ENCODE data around the gene CYP46A1.

CYP46A1 gene

DNA sequence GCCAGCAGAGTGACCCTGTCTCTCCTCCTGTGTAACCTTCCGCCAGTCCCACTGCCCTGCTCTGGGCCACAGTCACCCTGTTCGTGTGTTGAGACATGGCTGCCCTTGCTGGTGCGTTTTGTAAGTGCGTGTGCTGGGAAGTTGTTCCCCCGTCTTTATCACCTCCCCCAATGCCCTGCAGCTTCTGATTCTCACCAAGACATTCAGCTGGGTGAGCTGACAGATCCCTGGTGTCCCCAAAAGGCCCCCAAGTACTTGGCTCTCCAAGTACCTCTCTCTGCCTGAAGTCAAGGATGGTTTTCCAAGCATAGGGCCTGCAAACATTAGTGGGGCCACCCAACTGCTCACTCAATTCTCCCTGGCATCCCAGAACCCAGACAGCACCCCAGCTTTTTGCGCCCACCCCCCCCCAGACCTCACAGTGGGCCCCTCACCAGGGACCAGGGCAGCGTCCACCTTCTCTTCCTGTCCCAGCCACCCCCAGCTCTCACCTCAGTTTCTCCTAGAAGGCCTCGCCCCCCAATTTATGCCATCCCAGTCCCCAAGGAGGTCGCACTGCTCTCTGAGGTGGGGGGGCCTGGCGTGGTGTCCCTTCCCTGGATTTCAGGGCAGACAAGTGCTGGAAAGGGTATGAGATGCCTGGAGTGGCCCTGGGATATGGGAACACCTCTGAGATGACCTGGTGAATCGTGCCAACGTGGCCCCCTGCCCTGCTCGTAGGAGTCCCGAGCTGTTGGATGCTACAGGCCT lies 57.3 kb downstream of the CYP46A1 start:
- no peak for TF ChIP-seq EP300 (IDR thresholded peaks at IDR 0.05; ENCODE audit: borderline replicate concordance)
- TF ChIP-seq, protein P1, sequence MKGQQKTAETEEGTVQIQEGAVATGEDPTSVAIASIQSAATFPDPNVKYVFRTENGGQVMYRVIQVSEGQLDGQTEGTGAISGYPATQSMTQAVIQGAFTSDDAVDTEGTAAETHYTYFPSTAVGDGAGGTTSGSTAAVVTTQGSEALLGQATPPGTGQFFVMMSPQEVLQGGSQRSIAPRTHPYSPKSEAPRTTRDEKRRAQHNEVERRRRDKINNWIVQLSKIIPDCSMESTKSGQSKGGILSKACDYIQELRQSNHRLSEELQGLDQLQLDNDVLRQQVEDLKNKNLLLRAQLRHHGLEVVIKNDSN (IDR thresholded peaks at IDR 0.05), result no peak
- no peak for TF ChIP-seq EGR1 (IDR thresholded peaks at IDR 0.05)
- no peak for TF ChIP-seq TEAD4 (IDR thresholded peaks at IDR 0.05)

DNA sequence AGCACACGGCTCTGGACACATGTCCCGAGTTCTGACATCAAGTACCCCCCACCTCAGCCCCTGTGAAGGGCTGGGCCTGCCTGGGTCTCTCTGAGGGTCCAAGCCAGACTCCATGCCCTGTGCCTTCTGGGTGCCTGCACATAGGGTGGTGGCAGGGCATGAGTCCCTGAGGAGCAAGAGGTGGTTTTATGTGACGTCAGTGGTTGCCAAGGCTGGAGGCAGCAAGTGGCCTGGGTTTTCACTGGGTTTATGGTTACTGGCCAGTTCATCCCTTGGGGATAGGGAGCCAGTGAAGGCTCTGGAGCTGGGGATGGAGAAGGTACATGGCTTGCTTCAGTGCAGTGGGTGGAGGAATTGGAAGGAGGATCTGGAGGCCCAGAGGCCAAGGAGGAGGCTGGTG lies 58.0 kb downstream of the CYP46A1 start:
- no peak for TF ChIP-seq YY1 (IDR thresholded peaks at IDR 0.05; ENCODE audit: low read depth)
- TF ChIP-seq CEBPB (IDR thresholded peaks at IDR 0.05), result no peak
- no peak for TF ChIP-seq EGR1 (IDR thresholded peaks at IDR 0.05)
- TF ChIP-seq, protein P2, sequence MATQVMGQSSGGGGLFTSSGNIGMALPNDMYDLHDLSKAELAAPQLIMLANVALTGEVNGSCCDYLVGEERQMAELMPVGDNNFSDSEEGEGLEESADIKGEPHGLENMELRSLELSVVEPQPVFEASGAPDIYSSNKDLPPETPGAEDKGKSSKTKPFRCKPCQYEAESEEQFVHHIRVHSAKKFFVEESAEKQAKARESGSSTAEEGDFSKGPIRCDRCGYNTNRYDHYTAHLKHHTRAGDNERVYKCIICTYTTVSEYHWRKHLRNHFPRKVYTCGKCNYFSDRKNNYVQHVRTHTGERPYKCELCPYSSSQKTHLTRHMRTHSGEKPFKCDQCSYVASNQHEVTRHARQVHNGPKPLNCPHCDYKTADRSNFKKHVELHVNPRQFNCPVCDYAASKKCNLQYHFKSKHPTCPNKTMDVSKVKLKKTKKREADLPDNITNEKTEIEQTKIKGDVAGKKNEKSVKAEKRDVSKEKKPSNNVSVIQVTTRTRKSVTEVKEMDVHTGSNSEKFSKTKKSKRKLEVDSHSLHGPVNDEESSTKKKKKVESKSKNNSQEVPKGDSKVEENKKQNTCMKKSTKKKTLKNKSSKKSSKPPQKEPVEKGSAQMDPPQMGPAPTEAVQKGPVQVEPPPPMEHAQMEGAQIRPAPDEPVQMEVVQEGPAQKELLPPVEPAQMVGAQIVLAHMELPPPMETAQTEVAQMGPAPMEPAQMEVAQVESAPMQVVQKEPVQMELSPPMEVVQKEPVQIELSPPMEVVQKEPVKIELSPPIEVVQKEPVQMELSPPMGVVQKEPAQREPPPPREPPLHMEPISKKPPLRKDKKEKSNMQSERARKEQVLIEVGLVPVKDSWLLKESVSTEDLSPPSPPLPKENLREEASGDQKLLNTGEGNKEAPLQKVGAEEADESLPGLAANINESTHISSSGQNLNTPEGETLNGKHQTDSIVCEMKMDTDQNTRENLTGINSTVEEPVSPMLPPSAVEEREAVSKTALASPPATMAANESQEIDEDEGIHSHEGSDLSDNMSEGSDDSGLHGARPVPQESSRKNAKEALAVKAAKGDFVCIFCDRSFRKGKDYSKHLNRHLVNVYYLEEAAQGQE (IDR thresholded peaks at IDR 0.05; ENCODE audit: low read depth), result no peak
- no peak for TF ChIP-seq TAF1 (IDR thresholded peaks at IDR 0.05; ENCODE audit: low read depth)
- TF ChIP-seq RAD21 (IDR thresholded peaks at IDR 0.05; ENCODE audit: low read depth), result no peak
- TF ChIP-seq FOXM1 (IDR thresholded peaks at IDR 0.05; ENCODE audit: borderline replicate concordance, low read depth), result no peak
- TF ChIP-seq TCF12 (IDR thresholded peaks at IDR 0.05; ENCODE audit: low read depth), result no peak
- no peak for TF ChIP-seq EP300 (IDR thresholded peaks at IDR 0.05; ENCODE audit: borderline replicate concordance)

DNA sequence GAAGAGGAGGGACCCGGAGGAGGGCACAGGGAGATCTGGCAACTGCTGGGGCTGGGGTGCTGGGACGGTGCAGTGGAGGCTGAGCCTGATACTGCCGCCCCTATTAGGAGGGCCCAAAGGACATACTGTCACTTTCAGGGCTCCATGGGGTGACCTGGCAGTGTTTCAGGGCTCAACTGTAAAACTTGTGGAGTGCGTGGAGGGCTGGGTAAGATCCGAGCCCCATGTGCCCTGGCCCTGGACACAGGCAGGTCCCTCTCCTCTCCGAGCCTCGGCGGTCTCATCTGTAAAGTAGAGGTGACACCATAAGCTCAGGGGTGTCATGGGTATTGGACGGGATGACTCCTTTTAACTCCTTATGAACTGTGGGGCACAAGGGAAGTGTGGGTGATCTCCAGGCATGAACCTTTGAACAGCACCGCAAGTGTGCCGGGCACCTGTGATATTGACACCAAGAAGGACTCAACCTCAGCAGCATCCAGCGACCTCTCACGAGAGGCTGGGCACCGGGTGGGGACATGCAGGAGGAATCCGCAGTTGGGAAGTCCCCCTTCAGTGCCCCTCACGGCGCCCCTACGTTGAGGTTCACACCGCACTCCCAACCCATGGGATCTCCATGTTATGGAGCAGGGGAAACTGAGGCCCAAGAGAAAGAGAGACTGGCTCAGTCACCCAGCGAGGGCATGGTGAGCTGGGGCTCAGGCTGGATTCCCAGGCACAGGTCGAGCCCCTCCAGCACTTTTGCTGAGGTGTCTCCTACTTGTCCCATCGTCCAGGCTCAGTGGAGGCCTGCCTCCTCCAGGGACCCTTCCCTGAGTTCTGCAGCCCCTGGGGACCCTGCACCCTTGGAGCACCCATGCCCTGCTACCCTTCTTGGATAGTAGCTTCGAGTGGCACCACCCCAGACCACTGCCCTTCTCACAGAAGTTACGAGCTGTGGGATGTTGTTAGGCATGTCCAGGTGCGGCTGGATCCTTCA lies 58.7 kb downstream of the CYP46A1 start:
- no peak for TF ChIP-seq TCF12 (IDR thresholded peaks at IDR 0.05; ENCODE audit: low read depth)
- TF ChIP-seq, protein P1 (IDR thresholded peaks at IDR 0.05), result no peak
- no peak for TF ChIP-seq EGR1 (IDR thresholded peaks at IDR 0.05)
- TF ChIP-seq ZBTB7A (IDR thresholded peaks at IDR 0.05; ENCODE audit: low read depth), result no peak
- TF ChIP-seq CREB1 (IDR thresholded peaks at IDR 0.05; ENCODE audit: low read depth), result no peak
- TF ChIP-seq TEAD4 (IDR thresholded peaks at IDR 0.05), result no peak
- TF ChIP-seq, protein P2 (IDR thresholded peaks at IDR 0.05; ENCODE audit: low read depth), result no peak
- TF ChIP-seq FOXM1 (IDR thresholded peaks at IDR 0.05; ENCODE audit: borderline replicate concordance, low read depth), result no peak
- TF ChIP-seq RAD21 (IDR thresholded peaks at IDR 0.05; ENCODE audit: low read depth), result no peak

DNA sequence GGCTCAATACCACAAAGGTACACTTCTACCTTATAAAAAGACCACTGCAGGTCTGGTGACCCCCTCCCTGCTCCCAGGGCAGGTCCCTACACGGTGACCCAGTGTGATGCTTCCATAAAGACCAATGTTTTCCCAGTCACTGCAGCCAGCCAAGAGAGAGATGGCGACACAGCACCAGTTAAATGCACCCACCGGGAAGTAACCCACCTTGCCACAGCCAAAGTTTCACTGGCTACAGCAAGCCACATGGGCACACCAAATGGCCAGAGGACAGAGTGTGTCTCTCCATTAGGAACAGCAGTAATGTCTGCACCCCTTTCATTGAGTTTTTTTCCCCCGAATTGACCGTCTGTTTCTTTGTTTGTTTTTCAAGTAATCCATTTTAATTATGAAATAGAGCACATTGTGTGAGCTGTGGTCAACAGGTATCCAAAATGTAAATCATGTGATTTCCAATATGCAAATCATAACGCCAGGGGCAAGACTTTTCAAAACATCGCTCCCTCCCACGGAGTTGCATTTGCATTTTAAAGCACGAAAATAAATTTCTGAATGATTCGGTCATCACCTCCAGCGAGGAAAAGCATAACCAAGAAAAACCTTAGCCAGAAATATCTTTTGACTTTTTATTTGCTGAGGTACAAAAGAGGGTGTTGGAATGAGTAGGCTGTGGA lies 60.2 kb downstream of the CYP46A1 start:
- no peak for TF ChIP-seq NFIC (IDR thresholded peaks at IDR 0.05)
- TF ChIP-seq EP300 (IDR thresholded peaks at IDR 0.05; ENCODE audit: borderline replicate concordance), result no peak
- no peak for TF ChIP-seq CEBPB (IDR thresholded peaks at IDR 0.05)
- TF ChIP-seq YY1 (IDR thresholded peaks at IDR 0.05; ENCODE audit: low read depth), result no peak
- TF ChIP-seq CREB1 (IDR thresholded peaks at IDR 0.05; ENCODE audit: low read depth), result no peak
- TF ChIP-seq ZBTB7A (IDR thresholded peaks at IDR 0.05; ENCODE audit: low read depth), result no peak
- TF ChIP-seq RAD21 (IDR thresholded peaks at IDR 0.05; ENCODE audit: low read depth), result no peak
- no peak for TF ChIP-seq TAF1 (IDR thresholded peaks at IDR 0.05; ENCODE audit: low read depth)
- TF ChIP-seq FOXM1 (IDR thresholded peaks at IDR 0.05; ENCODE audit: borderline replicate concordance, low read depth), result no peak
- TF ChIP-seq, protein P2 (IDR thresholded peaks at IDR 0.05; ENCODE audit: low read depth), result no peak
- no peak for TF ChIP-seq TCF12 (IDR thresholded peaks at IDR 0.05; ENCODE audit: low read depth)
- TF ChIP-seq EGR1 (IDR thresholded peaks at IDR 0.05), result no peak
- TF ChIP-seq, protein P3, sequence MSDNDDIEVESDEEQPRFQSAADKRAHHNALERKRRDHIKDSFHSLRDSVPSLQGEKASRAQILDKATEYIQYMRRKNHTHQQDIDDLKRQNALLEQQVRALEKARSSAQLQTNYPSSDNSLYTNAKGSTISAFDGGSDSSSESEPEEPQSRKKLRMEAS (IDR thresholded peaks at IDR 0.05), result no peak
- TF ChIP-seq, protein P1 (IDR thresholded peaks at IDR 0.05), result no peak
- TF ChIP-seq TEAD4 (IDR thresholded peaks at IDR 0.05), result no peak
